ENCODE measurements around the gene C10orf95. TPM values are rescaled to one million over a fixed set of nuclear protein-coding genes. Genes with fewer than 3 reads are reported as not detected.

C10orf95 gene
- total and polyA plus RNA-seq, 2 donors (not counting 3 experiments of a cell fraction or from before 2014, with no cell fraction given) = 0.08 TPM; not detected in 1

GRCh38 chr10:102453502-102453901, 2.2 kb upstream of the C10orf95 start:
- Histone ChIP-seq H2AFZ (ENCODE audit: low read depth, low read length) (no peak overlapping the region), H3K9me1 (replicated peaks; ENCODE audit: control insufficient read depth, extremely low read depth, insufficient read depth, low read length) (no peaks in the 10 kb centered on the region), H3K4me3 (replicated peaks in 1 of 3; ENCODE audit: insufficient read depth in 1 of 3, low read depth in 1 of 3, low read length in 3 of 3) (no peak overlapping the region), H4K20me1 (replicated peaks; ENCODE audit: control insufficient read depth, extremely low read depth, insufficient read depth, low read length) (no peaks in the 10 kb centered on the region), H3K9ac (replicated peaks; ENCODE audit: extremely low read depth, insufficient read depth, low read length) (no peak overlapping the region), H3K27ac (ENCODE audit: insufficient read depth, low read depth, low read length) (no peak overlapping the region), H3K9me3 (replicated peaks; ENCODE audit: control insufficient read depth, insufficient read depth, low read length) (no peaks in the 10 kb centered on the region), H3K79me2 (ENCODE audit: control insufficient read depth, insufficient read depth, low read length) (no peaks in the 10 kb centered on the region), H3K36me3 (ENCODE audit: control insufficient read depth in 2 of 2, extremely low read depth in 1 of 2, insufficient read depth in 2 of 2, low read length in 2 of 2) (no peaks in the 10 kb centered on the region), H3K4me1 (ENCODE audit: control insufficient read depth, extremely low read depth, insufficient read depth, low read length) (peaks cover 3% of the 10 kb centered on the region), H3K4me2 (ENCODE audit: insufficient read depth, low read length) (no peak overlapping the region), H3K27me3 (ENCODE audit: control insufficient read depth in 2 of 2, insufficient read depth in 2 of 2, low read length in 2 of 2) (no peaks in the 10 kb centered on the region)
- ChIA-PET POLR2A (no interaction called here), CTCF (interaction anchor here (2.1 kb wide), 1 partner anchor 8 kb away, joined by 5 read pairs; no protein-coding TSS in a partner anchor)
- no TSS peak for BruUV-seq (replicated peaks)
- DNase-seq (ENCODE audit: low read depth, low spot score) = no peak
- dilution Hi-C loops (cut with MboI; ENCODE audit: extremely low pct_ligation_motif_present, low sequenced_read_pairs) = no loop called here
- TF ChIP-seq FOS (IDR thresholded peaks at IDR 0.05; ENCODE audit: borderline replicate concordance, insufficient read depth, low read length) = no peak
- TF ChIP-seq EZH2 (IDR thresholded peaks at IDR 0.05; ENCODE audit: borderline replicate concordance, low read depth, low read length, severe bottlenecking) = no peak
- no peak for TF ChIP-seq MAX (IDR thresholded peaks at IDR 0.05; ENCODE audit: insufficient read depth, insufficient read length)
- no peak for TF ChIP-seq GATA2 (IDR thresholded peaks at IDR 0.05; ENCODE audit: insufficient read depth, insufficient read length, low read depth, low read length)
- TF ChIP-seq MYC (IDR thresholded peaks at IDR 0.05; ENCODE audit: low read depth, low read length) = no peak
- no peak for TF ChIP-seq JUN (IDR thresholded peaks at IDR 0.05; ENCODE audit: borderline replicate concordance, insufficient read depth, insufficient read length, low read depth)
- no peak for TF ChIP-seq POLR2A (IDR thresholded peaks at IDR 0.05; ENCODE audit: low read depth, low read length)
- no peak for FAIRE-seq
- intact Hi-C loops (cut with micrococcal nuclease) = no loop called here

- H3K4me1 ChIP-seq (ENCODE audit: control insufficient read depth, extremely low read depth, insufficient read depth, low read length) = peaks cover 3% of the 10 kb centered on the region
- ChIA-PET POLR2A (no interaction called here), CTCF (interaction anchor here (2.1 kb wide), 1 partner anchor 9 kb away, joined by 5 read pairs; no protein-coding TSS in a partner anchor)
- FAIRE-seq (no peak), DNase-seq (ENCODE audit: low read depth, low spot score) (no peak)
- no peaks in the 10 kb centered on the region for H3K79me2 ChIP-seq (ENCODE audit: control insufficient read depth, insufficient read depth, low read length)
- no peak overlapping the region for H3K27ac ChIP-seq (ENCODE audit: insufficient read depth, low read depth, low read length)
- dilution Hi-C loops (cut with MboI; ENCODE audit: extremely low pct_ligation_motif_present, low sequenced_read_pairs) (no loop called here), intact Hi-C loops (cut with micrococcal nuclease) (no loop called here)
- no peaks in the 10 kb centered on the region for H3K36me3 ChIP-seq (ENCODE audit: control insufficient read depth in 2 of 2, extremely low read depth in 1 of 2, insufficient read depth in 2 of 2, low read length in 2 of 2)
- no peak overlapping the region for H3K9ac ChIP-seq (replicated peaks; ENCODE audit: extremely low read depth, insufficient read depth, low read length)
- TF ChIP-seq POLR2AphosphoS5 (IDR thresholded peaks at IDR 0.05; ENCODE audit: insufficient read depth, low read depth, low read length) = no peak
- TF ChIP-seq FOS (IDR thresholded peaks at IDR 0.05; ENCODE audit: borderline replicate concordance, insufficient read depth, low read length) = no peak
- TF ChIP-seq MYC (IDR thresholded peaks at IDR 0.05; ENCODE audit: low read depth, low read length) = no peak
- TF ChIP-seq EZH2 (IDR thresholded peaks at IDR 0.05; ENCODE audit: borderline replicate concordance, low read depth, low read length, severe bottlenecking) = no peak
- TF ChIP-seq GATA2 (IDR thresholded peaks at IDR 0.05; ENCODE audit: insufficient read depth, insufficient read length, low read depth, low read length) = no peak
- no peak for TF ChIP-seq CTCF (IDR thresholded peaks at IDR 0.05; ENCODE audit: extremely low read depth in 1 of 2, insufficient read depth in 1 of 2, low read depth in 1 of 2, low read length in 2 of 2)
- TF ChIP-seq POLR2A (IDR thresholded peaks at IDR 0.05; ENCODE audit: low read depth, low read length) = no peak
- peak; percentile 64 for TF ChIP-seq JUN (IDR thresholded peaks at IDR 0.05; ENCODE audit: borderline replicate concordance, insufficient read depth, insufficient read length, low read depth)
- no peaks in the 10 kb centered on the region for H3K9me1 ChIP-seq (replicated peaks; ENCODE audit: control insufficient read depth, extremely low read depth, insufficient read depth, low read length)
- H3K9me3 ChIP-seq (replicated peaks; ENCODE audit: control insufficient read depth, insufficient read depth, low read length) = no peaks in the 10 kb centered on the region
- no peaks in the 10 kb centered on the region for H3K27me3 ChIP-seq (ENCODE audit: control insufficient read depth in 2 of 2, insufficient read depth in 2 of 2, low read length in 2 of 2)
- no peak overlapping the region for H3K4me2 ChIP-seq (ENCODE audit: insufficient read depth, low read length)
- no peak overlapping the region for H2AFZ ChIP-seq (ENCODE audit: low read depth, low read length)
- H3K4me3 ChIP-seq (replicated peaks in 1 of 3; ENCODE audit: insufficient read depth in 1 of 3, low read depth in 1 of 3, low read length in 3 of 3) = no peak overlapping the region
- no peaks in the 10 kb centered on the region for H4K20me1 ChIP-seq (replicated peaks; ENCODE audit: control insufficient read depth, extremely low read depth, insufficient read depth, low read length)
- no TSS peak for BruUV-seq (replicated peaks)
Measured at GRCh38 chr10:102452672-102453340, 1.5 kb upstream of the C10orf95 start.
